GM20431 (cell line): Measurements from ENCODE around the gene JAKMIP1.
"Not testable (repeated sequence)": the region's sequence is repeated elsewhere in the genome, so short reads cannot be mapped to it uniquely, and the experiment has no call there.

Source experiments
- in situ Hi-C: fragments of 300-500 bp; cut with MseI, MboI; formaldehyde crosslinking; loops from one replicate; pipeline ENCODE4 v1.15.0; 2020; ENCODE audit warnings: low sequenced_read_pairs; ENCODE audit not compliant: unreplicated experiment

JAKMIP1 gene

GRCh38 chr4:6002926-6003325 lies 197.4 kb downstream of the JAKMIP1 start:
- in situ Hi-C loops, result no loop called here

GRCh38 chr4:6002492-6002833 lies 197.9 kb downstream of the JAKMIP1 start:
- in situ Hi-C loops, result no loop called here

GRCh38 chr4:6001680-6002491 lies 198.5 kb downstream of the JAKMIP1 start:
- in situ Hi-C loops, result no loop called here

- in situ Hi-C loops, result no loop called here
These were observed 200.5 kb downstream of the JAKMIP1 start for GRCh38 chr4:5999830-6000365.

DNA sequence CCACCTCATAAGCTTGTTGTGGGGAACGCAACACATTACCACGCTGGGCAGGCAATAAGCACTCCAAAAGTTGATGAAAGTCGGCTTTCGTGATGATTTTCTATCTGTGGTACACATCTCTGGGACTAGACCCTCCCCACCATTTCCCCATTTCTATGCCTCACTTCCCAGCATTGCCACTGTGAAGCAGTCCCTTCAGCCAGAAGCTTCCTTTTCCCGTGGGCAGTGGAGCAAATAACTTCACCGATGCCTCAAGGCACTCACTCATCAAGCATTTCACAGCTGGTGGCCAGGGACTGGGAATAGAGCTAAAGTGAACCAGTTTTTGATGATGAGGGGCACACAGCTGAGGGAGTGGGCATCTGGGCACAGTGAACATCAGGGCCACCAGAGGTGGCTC lies 201.0 kb downstream of the JAKMIP1 start:
- in situ Hi-C loops, result no loop called here

GRCh38 chr4:5998333-5998936 lies 201.9 kb downstream of the JAKMIP1 start:
- in situ Hi-C loops, result no loop called here

DNA sequence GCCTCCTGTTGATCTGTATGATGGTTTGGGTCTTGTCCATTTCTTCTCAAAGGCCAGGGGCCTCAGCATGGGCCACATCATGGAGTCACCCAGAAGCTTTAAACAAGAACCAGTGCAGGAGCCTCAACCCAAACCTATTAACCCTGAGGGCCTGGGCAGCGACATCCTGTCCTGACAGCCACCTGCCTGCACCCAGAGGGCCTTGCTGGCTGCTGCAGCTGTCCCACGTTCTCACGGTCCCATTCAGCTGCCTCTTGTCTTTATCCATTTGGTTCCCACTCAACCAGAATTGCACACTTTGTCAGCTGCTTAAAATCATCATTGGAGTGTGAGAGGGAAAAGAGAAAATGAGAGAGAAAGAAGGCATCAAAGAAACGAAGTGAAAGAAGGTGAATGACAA lies 203.7 kb downstream of the JAKMIP1 start:
- in situ Hi-C loops, result no loop called here

GRCh38 chr4:5995901-5996623 lies 204.3 kb downstream of the JAKMIP1 start:
- in situ Hi-C loops, result no loop called here

- in situ Hi-C loops, result no loop called here
These were observed 206.2 kb downstream of the JAKMIP1 start for GRCh38 chr4:5993876-5994811.

DNA sequence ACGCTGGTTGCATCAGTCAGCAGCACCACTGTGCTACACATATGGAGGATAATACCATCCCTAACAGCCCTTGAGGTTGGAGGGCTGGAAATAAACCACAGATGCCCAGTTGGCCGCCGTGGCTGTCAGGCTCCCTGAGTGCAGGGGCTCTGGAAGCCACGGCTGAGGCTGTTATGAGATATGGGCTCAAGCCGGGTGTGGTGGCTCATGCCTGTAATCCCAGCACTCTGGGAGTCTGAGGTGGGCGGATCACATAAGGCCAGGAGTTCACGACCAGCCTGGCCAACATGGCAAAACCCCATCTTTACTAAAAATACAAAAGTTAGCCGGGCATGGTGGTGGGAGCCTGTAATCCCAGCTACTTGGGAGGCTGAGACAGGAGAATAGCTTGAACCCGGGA lies 207.0 kb downstream of the JAKMIP1 start:
- in situ Hi-C loops, result not testable (repeated sequence)

DNA sequence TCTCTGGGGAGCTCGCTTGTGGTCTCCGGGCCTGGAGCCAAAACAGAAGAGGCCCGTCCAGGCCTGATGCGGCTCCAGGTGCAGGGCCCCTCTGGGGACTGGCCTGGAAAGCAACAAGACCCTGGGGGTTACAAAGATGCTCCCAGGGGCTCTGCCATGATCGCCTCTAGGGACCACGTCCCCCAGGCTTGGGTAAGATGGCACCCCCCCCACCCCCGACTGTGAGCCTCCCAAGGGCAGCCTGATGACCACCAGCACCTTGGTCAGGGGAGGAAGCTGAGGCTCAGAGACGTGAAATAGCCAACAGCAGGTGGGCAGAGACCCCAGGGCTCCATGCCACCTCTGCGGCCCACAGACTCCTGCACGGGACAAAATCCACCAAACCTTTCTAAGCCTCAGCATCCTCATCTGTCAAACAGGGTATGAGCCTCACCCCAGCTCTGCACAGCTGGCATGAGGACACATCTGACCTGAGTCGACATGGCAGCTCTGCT lies 207.5 kb downstream of the JAKMIP1 start:
- in situ Hi-C loops, result no loop called here

DNA sequence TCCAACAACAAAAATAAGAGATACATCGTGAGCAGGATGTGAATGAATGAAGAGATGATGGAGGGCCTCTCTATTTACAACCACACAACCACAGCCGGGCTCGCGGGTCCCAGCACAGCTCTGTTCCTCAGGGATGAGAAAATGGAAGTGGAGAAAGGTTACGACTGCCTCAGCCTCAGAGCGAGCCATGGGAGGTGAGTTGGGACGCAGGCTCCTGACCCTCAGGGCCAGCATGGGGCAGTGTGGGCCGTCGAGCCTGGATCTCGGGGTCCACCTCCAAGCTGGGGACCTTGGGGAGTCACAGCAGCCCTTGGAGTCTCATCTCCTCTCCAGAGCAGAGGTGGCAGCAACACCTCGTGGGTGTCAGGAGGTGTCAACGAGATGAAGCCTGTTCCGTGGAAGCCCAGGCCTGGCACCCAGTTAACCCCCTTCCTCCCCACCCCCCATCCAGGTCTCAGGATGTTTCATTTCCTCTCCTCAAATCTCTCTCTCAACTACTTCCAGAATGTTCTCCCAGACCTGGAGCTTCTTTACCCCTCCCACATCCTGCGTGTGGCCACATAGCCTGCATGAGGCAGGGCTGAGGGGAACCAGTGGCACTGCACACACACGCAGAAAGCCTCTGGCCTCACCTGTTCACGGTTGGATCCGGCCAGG lies 208.1 kb downstream of the JAKMIP1 start:
- in situ Hi-C loops, result no loop called here

DNA sequence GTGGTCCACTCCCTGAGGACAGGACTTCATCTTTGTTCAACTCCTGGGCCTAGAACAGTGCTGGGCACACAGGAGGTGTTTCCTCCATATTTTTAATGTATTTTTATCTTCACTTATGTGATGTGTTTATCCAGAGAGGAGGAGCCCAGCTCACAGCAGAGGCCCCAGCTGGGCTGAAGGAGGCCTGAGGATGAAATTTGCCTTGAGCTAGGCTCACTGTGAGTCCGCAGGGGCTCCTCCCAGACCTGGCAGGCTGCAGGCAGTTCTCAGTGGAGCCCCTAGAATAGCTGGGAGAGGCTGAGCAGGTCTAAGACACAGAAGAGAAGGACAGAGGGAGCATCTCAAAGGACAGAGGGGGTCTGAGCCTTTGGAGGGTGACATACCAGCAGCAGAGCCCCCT lies 208.9 kb downstream of the JAKMIP1 start:
- in situ Hi-C loops, result no loop called here

DNA sequence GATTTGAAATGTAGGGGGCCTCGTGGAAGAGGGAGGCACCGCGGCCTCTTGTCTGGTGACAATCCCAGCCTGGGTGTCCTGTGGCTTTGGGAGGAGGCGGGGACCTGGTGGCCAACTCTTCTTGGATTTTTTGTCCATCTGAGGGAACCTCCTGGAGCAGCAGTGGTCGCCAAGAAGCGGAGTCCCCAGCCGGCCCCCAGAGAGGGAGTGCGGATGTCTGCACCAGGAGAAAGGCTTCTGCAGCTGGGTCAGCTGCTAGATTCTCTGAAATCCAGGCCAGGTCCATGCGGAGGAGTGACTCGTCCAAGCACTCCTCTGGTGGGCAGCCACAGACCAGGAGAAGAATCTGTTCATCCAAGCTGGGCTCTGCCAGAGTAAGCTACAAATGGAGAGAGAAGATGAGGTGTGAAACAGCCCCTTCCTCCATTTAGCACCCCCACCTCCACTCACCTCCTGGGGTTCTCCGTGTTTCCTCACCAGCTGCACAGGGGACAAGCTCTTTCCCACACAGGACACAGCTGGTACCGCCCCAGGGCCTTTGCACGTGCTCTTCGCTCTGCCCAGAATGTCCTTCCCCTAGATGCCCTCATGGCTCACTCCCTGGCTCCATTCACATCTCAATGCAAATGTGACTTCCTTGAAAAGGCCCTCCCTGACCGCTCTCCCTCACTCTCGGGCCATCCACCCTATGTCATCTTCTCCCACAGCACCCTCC lies 209.7 kb downstream of the JAKMIP1 start:
- in situ Hi-C loops, result no loop called here

DNA sequence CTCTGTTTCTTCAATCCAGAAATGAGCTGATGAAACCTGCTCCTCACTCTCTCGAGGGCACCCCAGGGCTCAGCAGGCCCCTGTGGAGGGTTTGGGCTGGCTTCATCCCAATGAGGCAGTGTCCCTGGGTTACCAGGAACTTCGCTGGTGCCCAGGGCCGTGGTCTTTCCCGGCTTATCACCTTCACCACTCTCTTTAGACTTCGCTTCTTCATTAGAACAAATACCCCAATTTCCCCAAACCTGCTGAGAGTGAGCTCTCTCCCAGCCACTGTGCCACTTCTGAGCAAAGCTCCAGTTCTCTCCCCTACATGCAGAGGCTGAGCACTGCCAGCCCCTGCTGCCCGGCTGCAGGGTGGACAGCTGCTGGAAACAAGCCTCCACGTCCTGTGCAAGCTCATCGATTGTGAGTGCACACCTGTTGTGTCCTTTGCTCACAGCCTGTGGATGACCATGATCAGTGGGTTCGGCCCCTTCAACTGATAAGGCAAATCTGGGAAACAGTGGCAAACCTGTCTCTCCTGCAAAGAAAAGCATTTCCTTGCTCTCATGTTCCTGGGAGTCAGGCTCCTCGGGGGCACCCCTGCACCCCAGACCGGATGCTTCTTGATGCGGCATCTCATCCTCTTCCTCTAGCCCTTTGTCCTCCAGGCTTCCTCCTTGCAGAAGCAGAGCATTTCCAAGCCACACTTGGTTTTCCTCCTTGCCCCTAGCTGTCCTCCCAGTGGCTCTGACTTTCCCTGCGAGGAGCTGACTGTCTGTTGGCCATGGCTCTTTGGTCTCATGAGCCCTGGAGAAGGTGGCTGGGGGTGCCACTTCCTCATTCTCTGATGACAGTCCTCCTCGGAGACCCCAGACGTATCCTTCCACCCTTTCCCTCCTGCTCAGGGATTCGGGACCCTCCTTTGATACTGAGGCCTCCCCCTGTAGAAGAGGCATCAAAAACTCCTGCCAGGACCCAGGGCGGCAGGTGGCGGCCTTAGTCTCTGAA lies 210.8 kb downstream of the JAKMIP1 start:
- in situ Hi-C loops, result no loop called here

DNA sequence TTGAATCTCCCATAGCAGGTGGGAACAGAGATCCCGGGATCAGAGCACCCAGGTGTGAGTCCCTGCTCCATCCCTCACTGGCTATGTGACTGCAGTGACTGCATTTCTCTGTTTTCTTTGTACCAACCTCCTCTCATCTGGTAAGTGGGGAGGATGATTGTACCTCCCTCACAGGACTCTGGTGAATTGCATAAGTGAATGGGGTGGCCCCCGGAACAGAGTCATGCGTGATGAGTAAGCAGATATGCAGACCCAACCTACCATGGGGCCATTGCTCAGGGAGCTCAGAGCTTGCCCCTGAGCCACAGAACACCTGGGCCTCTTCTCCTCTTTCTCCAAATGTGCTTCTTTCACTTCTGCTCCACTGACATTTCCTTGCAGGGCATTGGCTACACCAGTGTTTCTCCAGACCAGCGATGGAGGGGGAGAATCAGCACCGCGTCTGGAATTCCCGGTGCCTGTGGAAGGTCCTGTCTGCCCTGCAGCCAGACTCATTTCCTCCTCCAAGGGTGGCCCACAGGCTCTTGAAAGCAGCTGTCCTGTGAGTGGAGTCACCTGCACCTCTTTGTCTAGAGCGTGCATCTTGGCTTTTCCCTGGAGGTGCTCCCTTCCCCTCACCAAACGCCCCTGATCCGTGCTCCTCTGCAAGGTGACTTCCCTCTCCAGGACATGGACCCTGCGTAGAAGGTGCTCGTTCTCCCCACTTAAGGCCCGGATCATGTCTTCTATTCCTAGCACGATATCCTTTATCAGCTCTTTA lies 212.1 kb downstream of the JAKMIP1 start:
- in situ Hi-C loops, result no loop called here

DNA sequence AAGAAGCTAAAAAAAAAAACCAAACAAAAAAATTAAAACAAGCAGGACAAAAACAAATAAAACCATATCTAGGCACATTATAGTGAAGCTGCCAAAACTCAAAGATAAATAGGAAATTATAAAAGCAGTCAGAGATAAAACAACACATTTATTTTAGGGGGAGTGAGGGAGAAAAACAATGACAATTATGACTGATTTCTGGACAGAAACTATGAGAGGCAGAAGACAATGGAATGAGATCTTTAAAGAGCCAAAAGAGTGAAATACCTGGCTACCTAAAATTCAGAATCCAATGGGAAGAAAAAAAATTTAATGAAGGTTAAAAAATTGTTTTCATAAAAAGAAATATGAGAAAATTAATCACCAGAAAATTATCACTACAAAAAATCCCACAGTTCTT lies 215.5 kb downstream of the JAKMIP1 start:
- in situ Hi-C loops, result no loop called here
